Measurements from ENCODE around the gene STX8.

The STX8 gene

DNA sequence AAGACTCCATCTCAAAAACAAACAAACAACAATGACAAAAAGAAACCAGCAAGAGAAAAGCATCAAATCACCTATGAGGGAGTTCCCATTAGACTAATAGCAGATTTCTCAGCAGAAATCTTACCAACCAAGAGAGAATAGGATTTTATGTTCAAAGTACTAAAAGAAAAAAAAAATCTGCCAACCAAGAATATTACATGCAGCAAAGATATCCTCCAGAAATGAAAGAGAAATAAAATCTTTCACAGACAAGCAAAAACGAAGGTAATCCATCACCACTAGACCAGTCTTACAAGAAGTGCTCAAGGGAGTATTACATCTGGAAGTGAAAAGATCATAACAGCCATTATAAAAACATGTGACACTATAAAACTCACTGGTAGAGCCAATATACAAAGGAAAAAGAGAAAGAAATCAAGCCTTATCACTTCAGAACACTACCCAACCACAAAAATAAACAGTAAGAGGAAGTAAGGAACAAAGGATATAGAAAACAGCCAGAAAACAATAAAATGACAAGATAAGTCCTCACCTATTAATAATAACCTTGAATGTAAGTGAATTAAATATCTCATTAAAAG is 66.3 kb downstream of the STX8 start:
- no peaks in the 10 kb centered on the region; the same call in 1 of the 2 replicates for H3K9me3 ChIP-seq (ENCODE audit: control insufficient read depth, insufficient read depth, low read length)
- no peak overlapping the region for H3K9ac ChIP-seq (ENCODE audit: low read depth, low read length)
- H3K36me3 ChIP-seq (ENCODE audit: insufficient read depth, low read length): no peaks in the 10 kb centered on the region
- peaks cover 7% of the 10 kb centered on the region for H3K4me1 ChIP-seq (ENCODE audit: insufficient read depth, low read length)

DNA sequence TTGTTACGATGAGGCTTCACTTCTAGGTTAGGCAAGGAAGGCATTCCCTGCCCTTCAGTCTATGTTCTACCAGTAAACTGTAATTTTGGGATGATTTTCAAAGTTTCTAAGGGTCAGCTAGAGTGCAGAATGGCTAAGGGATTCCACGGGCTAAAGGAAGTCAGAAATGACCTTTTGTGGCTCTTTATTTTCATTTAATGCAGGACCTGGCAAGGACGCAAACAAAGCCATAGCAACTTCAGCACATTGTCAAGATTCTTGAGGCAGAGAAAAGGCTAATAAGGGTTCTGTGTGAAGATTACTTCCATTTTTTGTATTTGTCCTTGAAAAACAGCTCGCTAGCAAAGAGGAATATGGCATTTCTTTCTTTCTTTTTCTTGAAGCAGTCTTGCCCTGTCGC is 76.6 kb downstream of the STX8 start:
- H3K4me1 ChIP-seq (ENCODE audit: insufficient read depth, low read length): no peaks in the 10 kb centered on the region
- H3K9me3 ChIP-seq (ENCODE audit: control insufficient read depth, insufficient read depth, low read length): no peaks in the 10 kb centered on the region
- no peak overlapping the region for H3K9ac ChIP-seq (ENCODE audit: low read depth, low read length)
- H3K36me3 ChIP-seq (ENCODE audit: insufficient read depth, low read length): no peaks in the 10 kb centered on the region

DNA sequence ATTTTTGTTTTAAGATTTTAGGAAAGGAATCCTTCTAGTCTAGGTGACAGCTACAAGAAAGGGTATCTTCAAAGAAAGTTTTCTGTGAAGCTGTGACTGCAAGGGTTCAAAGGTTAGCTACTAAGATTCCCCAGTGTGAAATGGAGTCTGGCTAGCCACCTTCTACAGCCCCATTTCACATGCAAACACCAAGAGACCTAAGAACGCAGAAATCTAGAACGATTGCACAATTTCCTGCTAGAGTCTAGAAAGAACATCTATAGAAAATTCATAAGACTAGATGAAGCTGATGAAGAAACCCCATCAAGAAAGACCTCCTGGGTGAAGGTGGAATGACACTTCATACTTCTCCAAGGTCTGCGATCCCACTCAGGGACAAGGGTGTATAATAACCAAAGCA is 77.1 kb downstream of the STX8 start:
- Histone ChIP-seq H3K4me1 (ENCODE audit: insufficient read depth, low read length) (no peaks in the 10 kb centered on the region), H3K9ac (ENCODE audit: low read depth, low read length) (no peak overlapping the region), H3K9me3 (ENCODE audit: control insufficient read depth, insufficient read depth, low read length) (no peaks in the 10 kb centered on the region), H3K36me3 (ENCODE audit: insufficient read depth, low read length) (no peaks in the 10 kb centered on the region)

DNA sequence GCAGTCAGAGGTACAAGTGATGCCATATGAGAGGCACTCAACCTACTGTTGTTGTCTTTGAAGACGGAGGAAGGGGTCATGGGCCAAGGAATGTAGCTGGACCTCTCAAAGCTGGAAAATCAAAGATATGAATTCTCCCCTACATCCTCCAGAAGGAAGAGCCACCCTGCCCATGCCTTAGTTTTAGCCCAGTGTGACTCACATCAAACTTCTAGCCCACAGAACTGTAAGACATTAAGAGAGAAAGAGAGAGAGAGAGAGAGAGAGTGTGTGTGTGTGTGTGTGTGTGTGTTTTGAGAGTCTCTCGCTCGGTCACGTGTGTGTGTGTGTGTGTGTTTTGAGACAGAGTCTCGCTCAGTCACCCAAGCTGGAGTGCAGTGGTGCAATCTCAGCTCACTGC is 87.1 kb downstream of the STX8 start:
- Histone ChIP-seq H3K9ac (ENCODE audit: low read depth, low read length) (no peak overlapping the region), H3K4me1 (ENCODE audit: insufficient read depth, low read length) (no peaks in the 10 kb centered on the region), H3K36me3 (ENCODE audit: insufficient read depth, low read length) (no peaks in the 10 kb centered on the region), H3K9me3 (ENCODE audit: control insufficient read depth, insufficient read depth, low read length) (no peaks in the 10 kb centered on the region)

DNA sequence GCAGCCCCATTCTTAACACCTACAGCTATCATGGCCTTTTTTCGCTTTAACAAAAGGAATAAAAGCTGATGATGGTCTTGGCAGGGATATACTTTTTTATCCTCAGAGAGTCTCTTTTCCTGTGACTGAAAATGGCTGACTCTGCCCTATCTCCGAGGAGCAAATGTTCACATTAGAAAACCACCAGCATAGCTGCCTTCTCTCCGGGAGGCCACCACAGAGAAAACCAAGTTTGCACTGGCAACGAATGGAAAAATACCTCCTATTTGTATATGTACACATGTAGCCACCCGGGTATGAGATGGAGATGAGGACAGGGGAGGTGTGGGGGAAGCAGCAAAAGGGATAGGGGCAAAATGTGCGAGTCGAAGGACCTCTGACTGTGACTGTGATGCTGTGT is 88.2 kb downstream of the STX8 start:
- H3K4me1 ChIP-seq (ENCODE audit: insufficient read depth, low read length): no peaks in the 10 kb centered on the region
- H3K9me3 ChIP-seq (ENCODE audit: control insufficient read depth, insufficient read depth, low read length): no peaks in the 10 kb centered on the region
- H3K36me3 ChIP-seq (ENCODE audit: insufficient read depth, low read length): no peaks in the 10 kb centered on the region
- H3K9ac ChIP-seq (ENCODE audit: low read depth, low read length): no peak overlapping the region

DNA sequence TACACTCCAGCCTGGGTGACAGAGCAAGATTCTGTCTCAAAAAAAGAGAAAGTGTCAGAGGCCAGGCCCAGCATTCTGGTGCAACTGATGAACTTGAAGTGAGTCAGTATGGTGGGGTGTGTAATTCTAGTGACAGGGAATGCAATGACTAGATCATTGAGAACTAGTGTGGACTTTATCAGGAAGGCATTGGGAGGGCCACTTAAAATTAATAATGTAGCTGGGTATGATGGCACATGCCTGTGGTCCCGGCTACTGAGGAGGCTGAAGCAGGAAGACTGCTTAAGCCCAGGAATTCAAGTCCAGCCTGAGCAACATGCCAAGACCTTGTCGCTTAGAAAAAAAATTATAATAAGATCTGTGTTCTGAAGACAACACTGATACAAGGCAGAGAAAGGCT is 90.8 kb downstream of the STX8 start:
- Histone ChIP-seq H3K9me3 (ENCODE audit: control insufficient read depth, insufficient read depth, low read length) (no peaks in the 10 kb centered on the region), H3K36me3 (ENCODE audit: insufficient read depth, low read length) (no peaks in the 10 kb centered on the region), H3K9ac (ENCODE audit: low read depth, low read length) (no peak overlapping the region), H3K4me1 (ENCODE audit: insufficient read depth, low read length) (no peaks in the 10 kb centered on the region)

DNA sequence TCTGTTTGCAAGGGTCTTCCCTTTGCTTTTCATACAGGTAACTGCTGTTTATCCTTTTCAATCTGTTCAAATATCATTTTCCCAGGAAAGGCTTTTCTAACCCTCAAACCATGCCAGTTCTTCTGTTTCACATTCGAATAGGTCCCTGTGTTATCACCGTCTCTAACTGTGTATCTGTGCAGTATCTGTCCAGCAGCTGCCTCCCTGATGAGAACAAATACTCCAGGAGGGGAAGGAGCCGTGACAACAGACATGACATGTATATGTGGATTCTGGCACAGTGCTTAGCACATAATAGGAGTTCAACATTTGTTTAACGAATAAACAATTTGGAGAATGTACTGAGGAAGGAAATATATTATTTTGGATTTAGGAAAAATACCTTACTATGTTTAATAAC is 95.7 kb downstream of the STX8 start:
- Histone ChIP-seq H3K4me1 (ENCODE audit: insufficient read depth, low read length) (no peaks in the 10 kb centered on the region), H3K36me3 (ENCODE audit: insufficient read depth, low read length) (no peaks in the 10 kb centered on the region), H3K9ac (ENCODE audit: low read depth, low read length) (no peak overlapping the region), H3K9me3 (ENCODE audit: control insufficient read depth, insufficient read depth, low read length) (no peaks in the 10 kb centered on the region; the same call in 1 of the 2 replicates)

DNA sequence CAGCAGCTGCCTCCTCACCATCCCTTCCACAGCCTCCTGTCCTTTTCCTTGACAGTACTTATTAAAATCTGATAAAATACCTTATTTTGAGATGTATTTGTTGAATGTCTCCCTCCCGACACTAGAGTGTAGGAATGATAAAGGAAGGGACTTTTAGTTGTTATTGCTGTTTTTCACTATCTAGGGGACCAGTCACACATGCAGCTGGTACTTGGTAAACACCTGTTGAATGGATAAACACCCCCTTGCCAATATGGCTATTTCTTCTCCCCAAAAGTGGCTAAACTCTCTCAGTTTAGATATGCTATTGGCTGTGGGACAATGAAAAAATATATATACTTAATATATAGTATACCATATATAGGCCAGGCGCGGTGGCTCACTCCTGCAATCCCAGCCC is 96.7 kb downstream of the STX8 start:
- Histone ChIP-seq H3K4me1 (ENCODE audit: insufficient read depth, low read length) (no peaks in the 10 kb centered on the region), H3K36me3 (ENCODE audit: insufficient read depth, low read length) (no peaks in the 10 kb centered on the region), H3K9me3 (ENCODE audit: control insufficient read depth, insufficient read depth, low read length) (no peaks in the 10 kb centered on the region; the same call in 1 of the 2 replicates), H3K9ac (ENCODE audit: low read depth, low read length) (no peak overlapping the region)

DNA sequence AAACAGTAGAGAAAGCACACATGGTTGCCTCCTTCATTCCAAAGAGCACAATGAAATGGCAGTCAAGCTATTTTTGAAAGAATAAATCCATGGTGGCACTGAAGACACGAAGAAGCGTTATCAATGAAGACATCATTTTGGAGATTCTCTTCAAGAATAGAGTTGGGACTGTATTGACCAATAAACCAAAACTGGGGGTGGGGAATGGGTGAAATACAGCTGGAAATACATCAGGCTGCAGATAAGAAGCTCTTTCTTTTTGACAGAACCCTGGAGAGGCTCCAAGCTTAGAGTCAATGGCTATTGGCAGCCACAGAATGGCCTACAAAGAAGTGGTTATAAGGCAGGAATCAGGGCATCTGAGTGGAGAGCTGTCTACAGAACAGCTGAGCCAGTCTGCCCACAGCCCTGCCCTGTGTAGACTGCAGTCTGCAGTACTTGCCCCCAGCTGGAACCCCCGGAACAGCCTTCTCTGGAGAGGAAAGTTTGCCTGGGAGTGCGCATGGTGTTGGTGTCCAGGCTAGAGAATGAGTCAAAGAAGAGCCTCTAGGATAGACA is 100.4 kb downstream of the STX8 start:
- Histone ChIP-seq H3K9ac (ENCODE audit: low read depth, low read length) (no peak overlapping the region), H3K36me3 (ENCODE audit: insufficient read depth, low read length) (no peaks in the 10 kb centered on the region), H3K9me3 (ENCODE audit: control insufficient read depth, insufficient read depth, low read length) (no peaks in the 10 kb centered on the region; the same call in 1 of the 2 replicates), H3K4me1 (ENCODE audit: insufficient read depth, low read length) (0 out of 2 replicates have a peak, but pooled peaks cover 3% of the 10 kb centered on the region)

DNA sequence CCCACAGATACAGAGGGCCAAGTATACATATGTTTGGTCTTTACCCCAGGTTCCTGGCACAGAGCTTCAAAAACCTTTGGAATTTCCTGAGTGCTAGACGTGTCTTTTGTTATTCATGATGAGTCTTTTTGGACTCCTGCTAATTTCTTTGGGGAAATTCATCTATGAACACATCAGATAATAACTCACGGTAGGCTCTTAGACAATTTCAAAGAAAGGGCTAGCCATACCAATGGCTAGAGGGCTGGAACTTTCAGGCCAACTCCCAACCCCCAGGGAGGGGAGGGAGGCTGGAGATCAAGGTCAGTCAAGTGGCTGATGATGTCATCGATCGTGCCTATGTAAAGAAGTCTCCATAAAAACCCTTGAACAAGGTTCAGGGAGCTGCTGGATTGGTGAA is 101.9 kb downstream of the STX8 start:
- H3K9ac ChIP-seq (ENCODE audit: low read depth, low read length): no peak overlapping the region
- no peaks in the 10 kb centered on the region for H3K36me3 ChIP-seq (ENCODE audit: insufficient read depth, low read length)
- 0 out of 2 replicates have a peak, but pooled peaks cover 7% of the 10 kb centered on the region for H3K4me1 ChIP-seq (ENCODE audit: insufficient read depth, low read length)
- no peaks in the 10 kb centered on the region; the same call in 1 of the 2 replicates for H3K9me3 ChIP-seq (ENCODE audit: control insufficient read depth, insufficient read depth, low read length)

DNA sequence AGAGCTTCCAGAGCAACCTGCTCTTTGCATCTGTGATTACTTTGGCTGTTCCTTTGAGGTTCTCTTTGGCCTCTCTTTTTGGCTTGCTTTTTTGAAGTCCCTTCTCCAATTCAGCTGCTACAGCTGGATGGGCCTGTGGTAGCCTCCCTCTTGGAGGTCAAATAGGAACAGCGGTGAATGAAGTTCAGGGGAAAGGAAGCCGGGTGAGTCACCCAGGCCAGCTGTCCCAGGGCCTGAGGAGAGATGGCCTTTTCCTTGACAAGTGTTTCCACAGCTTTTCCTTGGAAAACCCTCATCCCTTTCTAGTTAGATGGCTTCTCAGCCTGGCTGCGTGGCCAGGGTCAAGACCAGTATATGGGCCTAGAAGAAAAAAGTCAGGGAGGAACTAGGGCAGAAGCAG is 103.1 kb downstream of the STX8 start:
- no peaks in the 10 kb centered on the region; the same call in 1 of the 2 replicates for H3K9me3 ChIP-seq (ENCODE audit: control insufficient read depth, insufficient read depth, low read length)
- no peaks in the 10 kb centered on the region for H3K36me3 ChIP-seq (ENCODE audit: insufficient read depth, low read length)
- H3K9ac ChIP-seq (ENCODE audit: low read depth, low read length): no peak overlapping the region
- H3K4me1 ChIP-seq (ENCODE audit: insufficient read depth, low read length): 0 out of 2 replicates have a peak, but pooled peaks cover 7% of the 10 kb centered on the region

DNA sequence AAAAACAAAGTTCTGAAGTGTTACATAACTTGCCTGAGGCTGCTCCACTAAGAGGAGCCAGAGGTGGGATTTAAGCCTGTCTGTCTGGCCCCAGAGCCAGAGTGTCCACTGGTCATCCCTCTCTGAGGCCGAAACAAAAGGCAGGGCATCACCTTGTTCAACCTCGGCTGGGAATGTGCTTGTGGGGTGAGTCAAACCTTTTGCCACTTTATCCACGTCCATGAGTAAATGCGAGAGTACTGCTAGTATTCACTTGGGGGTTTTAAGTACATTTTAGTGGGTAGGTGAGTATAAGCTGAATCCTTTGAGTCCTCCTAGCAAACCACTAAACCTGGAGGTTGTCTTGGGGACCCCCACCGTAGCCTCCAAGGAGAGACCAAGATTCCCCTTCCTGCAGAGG is 103.5 kb downstream of the STX8 start:
- Histone ChIP-seq H3K36me3 (ENCODE audit: insufficient read depth, low read length) (no peaks in the 10 kb centered on the region), H3K4me1 (ENCODE audit: insufficient read depth, low read length) (0 out of 2 replicates have a peak, but pooled peaks cover 7% of the 10 kb centered on the region), H3K9me3 (ENCODE audit: control insufficient read depth, insufficient read depth, low read length) (no peaks in the 10 kb centered on the region; the same call in 1 of the 2 replicates), H3K9ac (ENCODE audit: low read depth, low read length) (no peak overlapping the region)

DNA sequence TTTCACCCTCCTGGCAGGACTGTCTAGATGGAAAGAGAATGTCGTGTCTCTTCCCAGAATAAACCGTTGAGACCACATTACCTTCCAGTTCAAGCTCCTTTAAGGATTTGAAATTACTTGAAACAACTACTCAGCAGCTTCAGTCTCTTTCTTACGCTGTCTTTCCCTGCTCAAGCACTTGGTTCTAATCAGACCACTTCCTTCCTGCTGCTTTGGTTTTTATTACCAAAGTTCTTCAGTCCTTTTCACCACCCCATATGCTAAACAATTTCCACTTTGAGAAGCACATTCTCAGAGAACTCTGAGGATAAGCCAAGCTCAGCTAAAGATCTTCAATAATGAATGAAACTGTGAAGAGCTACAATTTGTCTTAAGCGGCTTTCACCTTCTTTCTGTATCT is 105.4 kb downstream of the STX8 start:
- Histone ChIP-seq H3K9me3 (ENCODE audit: control insufficient read depth, insufficient read depth, low read length) (no peaks in the 10 kb centered on the region; the same call in 1 of the 2 replicates), H3K36me3 (ENCODE audit: insufficient read depth, low read length) (no peaks in the 10 kb centered on the region), H3K4me1 (ENCODE audit: insufficient read depth, low read length) (0 out of 2 replicates have a peak, but pooled peaks cover 7% of the 10 kb centered on the region), H3K9ac (ENCODE audit: low read depth, low read length) (no peak overlapping the region; the same call in 1 of the 2 replicates)

DNA sequence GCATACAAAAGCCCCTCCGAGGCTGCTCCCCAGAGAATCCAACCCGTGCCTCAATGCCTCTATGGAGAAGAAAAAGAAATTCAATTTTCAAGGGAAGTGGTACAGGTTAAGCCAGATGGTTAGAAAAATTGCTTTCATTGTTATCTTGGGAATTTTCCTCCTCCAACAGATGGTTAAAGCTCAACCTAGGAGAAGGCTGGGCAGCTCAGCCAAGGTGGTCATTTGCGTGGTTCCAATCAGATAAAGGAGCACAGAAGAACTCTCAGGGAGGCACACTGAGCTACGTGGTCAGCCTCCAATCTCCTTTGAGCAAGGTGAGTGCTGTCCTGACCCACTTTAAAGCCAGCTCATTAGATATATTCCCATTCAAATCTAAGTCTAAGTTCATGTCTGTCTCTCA is 106.7 kb downstream of the STX8 start:
- no peak overlapping the region for H3K9ac ChIP-seq (ENCODE audit: low read depth, low read length)
- H3K9me3 ChIP-seq (ENCODE audit: control insufficient read depth, insufficient read depth, low read length): no peaks in the 10 kb centered on the region
- H3K36me3 ChIP-seq (ENCODE audit: insufficient read depth, low read length): no peaks in the 10 kb centered on the region
- H3K4me1 ChIP-seq (ENCODE audit: insufficient read depth, low read length): 0 out of 2 replicates have a peak, but pooled peaks cover 7% of the 10 kb centered on the region

DNA sequence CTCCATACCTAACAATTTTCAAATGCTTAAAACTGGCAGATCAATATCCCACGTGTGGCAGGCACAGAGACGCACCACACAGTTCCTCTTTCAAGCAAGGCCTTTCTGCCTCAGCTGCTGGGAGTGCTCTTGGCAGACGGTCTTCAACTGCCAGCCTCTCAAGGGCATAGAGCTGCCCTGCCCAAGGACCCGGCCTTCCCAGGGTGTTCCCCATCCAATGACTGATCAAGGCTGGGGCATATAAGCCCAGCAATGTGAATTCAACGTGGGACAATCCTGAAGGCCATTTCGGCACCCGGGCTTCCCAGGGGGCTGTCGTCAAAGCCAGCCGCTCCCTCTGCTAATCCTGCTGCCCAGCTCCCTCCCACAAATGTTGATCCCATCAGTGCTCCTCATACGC is 107.1 kb downstream of the STX8 start:
- Histone ChIP-seq H3K9me3 (ENCODE audit: control insufficient read depth, insufficient read depth, low read length) (no peaks in the 10 kb centered on the region), H3K36me3 (ENCODE audit: insufficient read depth, low read length) (no peaks in the 10 kb centered on the region), H3K9ac (ENCODE audit: low read depth, low read length) (no peak overlapping the region), H3K4me1 (ENCODE audit: insufficient read depth, low read length) (0 out of 2 replicates have a peak, but pooled peaks cover 7% of the 10 kb centered on the region)

Measured in ES-I3 (cell line).